Esophagus squamous epithelium (tissue), 5 donors: ENCODE data around the gene PLS3. TPM values are rescaled to one million over a fixed set of nuclear protein-coding genes. Genes with fewer than 3 reads are reported as not detected.

Source experiments
- DNase-seq: peaks from one replicate; lab custom pipeline; 2025; lab: John Stamatoyannopoulos, UW
- H3K27ac ChIP-seq, 4 donors: fragments of 200-600 bp; sonication (generic); one replicate each; pipeline ENCODE4 v1.5.1; 2016 to 2019; ENCODE audit warnings: mild to moderate bottlenecking in 1 of 4
- H3K27me3 ChIP-seq, 4 donors: fragments of 200-600 bp; sonication (generic); 1 replicate in 3 of 4; 2 replicates in 1 of 4; pipeline versions ENCODE4 v1.5.1 to v1.6.0; 2017 to 2021; ENCODE audit warnings: antibody characterized with exemption in 1 of 4
- H3K36me3 ChIP-seq, 3 donors: fragments of 200-600 bp; sonication (generic); one replicate each; pipeline ENCODE4 v1.5.1; 2016 to 2019
- H3K4me1 ChIP-seq, 3 donors: fragments of 200-600 bp; sonication (generic); one replicate each; pipeline ENCODE4 v1.5.1; 2017 to 2019
- H3K4me3 ChIP-seq, 4 donors: fragments of 200-600 bp; sonication (generic); 1 replicate in 3 of 4; 2 replicates in 1 of 4; pipeline ENCODE4 v1.5.1; 2016 to 2019; ENCODE audit warnings: mild to moderate bottlenecking in 2 of 4, moderate library complexity in 1 of 4
- H3K9me3 ChIP-seq, 3 donors: fragments of 200-600 bp; sonication (generic); one replicate each; pipeline ENCODE4 v1.5.1; 2016 to 2019
- POLR2A ChIP-seq, 4 donors: fragments of 450-650 bp; IDR thresholded peaks; one replicate each; pipeline ENCODE4 v1.6.1; 2017; ENCODE audit warnings: antibody characterized with exemption in 4 of 4, mild to moderate bottlenecking in 4 of 4, moderate library complexity in 3 of 4
- WGBS, 2 donors: methylation state at CpG; one replicate each; pipeline ENCODE4 v1.1.5; 2018; 5-methylcytosine and 5-hydroxymethylcytosine counted together
- intact Hi-C: fragments of 100-400 bp; cut with DNase I; formaldehyde crosslinking; loops from one replicate; pipeline ENCODE4 v1.15.0; 2022
- small RNA-seq, 4 donors: library from RNA; depleted of rRNA; stranded (forward); fragments of <200 nt; gene quantifications; one replicate each; pipeline ENCODE3, GENCODE V24; 2016
- total RNA-seq, 4 donors: library from RNA; depleted of rRNA; stranded (reverse); fragments of >200 nt; gene quantifications; one replicate each; pipeline ENCODE4 v1.1.0, GENCODE V29; 2016
- TF ChIP-seq, protein P1 (sequence below), 6 experiments: fragments of 450-650 bp in 4 of 6; fragments of 200-600 bp in 2 of 6; sonication (generic) in 2 of 6; IDR thresholded peaks; one replicate each; pipeline ENCODE4 v1.5.1; 2016 to 2019; ENCODE audit warnings: antibody characterized with exemption in 6 of 6, mild to moderate bottlenecking in 4 of 6, moderate library complexity in 4 of 6
- donor health status: DM: yes; HTN: yes; CAD: no.

The PLS3 gene
- total RNA-seq, 4 donors from 2014 or later = 142 to 196 (median 149) TPM

DNA sequence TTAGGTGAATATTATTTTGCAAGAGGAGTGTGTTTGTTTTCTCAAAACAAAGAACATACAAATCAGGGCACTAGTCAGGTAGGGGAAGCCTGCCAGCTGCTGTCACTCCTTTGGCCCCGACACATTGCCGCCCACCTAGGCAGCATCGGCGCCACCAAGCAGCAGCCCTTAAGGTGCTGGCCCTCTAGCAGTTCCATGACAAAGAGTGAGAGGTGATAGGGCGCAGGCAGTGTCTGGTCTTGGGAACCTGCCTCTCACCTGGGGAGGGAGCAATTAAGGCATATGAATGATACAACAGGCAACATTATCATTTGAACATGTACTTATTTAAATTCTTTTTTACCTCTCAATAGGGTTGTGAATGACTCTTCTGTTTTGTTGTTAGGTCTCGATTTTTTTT is 135.1 kb downstream of the PLS3 start:
- DNase-seq = no peak
- H3K27me3 ChIP-seq = no peaks in the 10 kb centered on the region
- no peak for TF ChIP-seq POLR2A (IDR thresholded peaks at IDR 0.05)
- TF ChIP-seq, protein P1, sequence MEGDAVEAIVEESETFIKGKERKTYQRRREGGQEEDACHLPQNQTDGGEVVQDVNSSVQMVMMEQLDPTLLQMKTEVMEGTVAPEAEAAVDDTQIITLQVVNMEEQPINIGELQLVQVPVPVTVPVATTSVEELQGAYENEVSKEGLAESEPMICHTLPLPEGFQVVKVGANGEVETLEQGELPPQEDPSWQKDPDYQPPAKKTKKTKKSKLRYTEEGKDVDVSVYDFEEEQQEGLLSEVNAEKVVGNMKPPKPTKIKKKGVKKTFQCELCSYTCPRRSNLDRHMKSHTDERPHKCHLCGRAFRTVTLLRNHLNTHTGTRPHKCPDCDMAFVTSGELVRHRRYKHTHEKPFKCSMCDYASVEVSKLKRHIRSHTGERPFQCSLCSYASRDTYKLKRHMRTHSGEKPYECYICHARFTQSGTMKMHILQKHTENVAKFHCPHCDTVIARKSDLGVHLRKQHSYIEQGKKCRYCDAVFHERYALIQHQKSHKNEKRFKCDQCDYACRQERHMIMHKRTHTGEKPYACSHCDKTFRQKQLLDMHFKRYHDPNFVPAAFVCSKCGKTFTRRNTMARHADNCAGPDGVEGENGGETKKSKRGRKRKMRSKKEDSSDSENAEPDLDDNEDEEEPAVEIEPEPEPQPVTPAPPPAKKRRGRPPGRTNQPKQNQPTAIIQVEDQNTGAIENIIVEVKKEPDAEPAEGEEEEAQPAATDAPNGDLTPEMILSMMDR (IDR thresholded peaks at IDR 0.05) = no peak

GRCh38 chrX:115696939-115697338 is 136.0 kb downstream of the PLS3 start:
- no peaks in the 10 kb centered on the region for H3K9me3 ChIP-seq
- H3K4me3 ChIP-seq = no peak overlapping the region
- no peak overlapping the region for H3K27ac ChIP-seq
- no peaks in the 10 kb centered on the region for H3K36me3 ChIP-seq
- intact Hi-C loops = no loop called here
- no peaks in the 10 kb centered on the region for H3K4me1 ChIP-seq
- no peaks in the 10 kb centered on the region for H3K27me3 ChIP-seq
- no peak for DNase-seq
- TF ChIP-seq, protein P1 (IDR thresholded peaks at IDR 0.05) = no peak
- TF ChIP-seq POLR2A (IDR thresholded peaks at IDR 0.05) = no peak

More for the DNA sequence above, 135.1 kb downstream of the PLS3 start:
- Histone ChIP-seq H3K4me1 (no peaks in the 10 kb centered on the region), H3K4me3 (no peak overlapping the region), H3K27ac (no peak overlapping the region), H3K36me3 (no peaks in the 10 kb centered on the region), H3K9me3 (no peaks in the 10 kb centered on the region)
- intact Hi-C loops = no loop called here
- 35 to 80% methylated on average over 2 to 6 of the region's 6 CpGs for WGBS, 2 donors

DNA sequence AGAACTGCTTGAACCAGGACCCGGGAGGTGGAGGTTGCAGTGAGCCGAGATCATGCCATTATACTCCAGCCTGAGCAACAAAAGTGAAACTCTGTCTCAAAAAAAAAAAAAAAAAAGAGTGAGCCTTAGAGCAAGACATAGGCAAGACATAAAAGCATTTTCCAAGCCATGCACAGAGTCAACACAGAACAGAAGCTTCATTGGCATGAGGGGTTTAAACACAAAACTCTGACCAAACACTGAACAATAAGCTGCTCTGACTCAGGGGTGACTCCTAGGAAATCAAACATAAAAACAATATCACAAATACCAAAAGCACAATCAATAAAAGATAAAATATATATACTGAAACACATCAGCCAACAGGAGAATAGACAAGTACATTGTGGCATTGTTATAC is 136.8 kb downstream of the PLS3 start:
- no peak overlapping the region for H3K4me3 ChIP-seq
- no peaks in the 10 kb centered on the region for H3K27me3 ChIP-seq
- intact Hi-C loops = no loop called here
- no peaks in the 10 kb centered on the region for H3K4me1 ChIP-seq
- H3K9me3 ChIP-seq = no peaks in the 10 kb centered on the region
- 10 to 82% methylated on average over 2 of the region's 2 CpGs for WGBS, 2 donors
- DNase-seq = no peak
- TF ChIP-seq, protein P1 (IDR thresholded peaks at IDR 0.05) = no peak
- no peak for TF ChIP-seq POLR2A (IDR thresholded peaks at IDR 0.05)
- H3K27ac ChIP-seq = no peak overlapping the region
- H3K36me3 ChIP-seq = no peaks in the 10 kb centered on the region

Small RNA genes within 50 kb of the gene (small RNA-seq; reads per million reads assigned to genes)
- gene RF00264 = 0 reads per million in 4 donors
